Panc1 (cell line): ENCODE data around the gene AHRR. TPM values are rescaled to one million over a fixed set of nuclear protein-coding genes. Genes with fewer than 3 reads are reported as not detected.
"Not testable (repeated sequence)": the region's sequence is repeated elsewhere in the genome, so short reads cannot be mapped to it uniquely, and the experiment has no call there.

Experiments used
- ATAC-seq: fragments of 200-7000 bp; cut with Tn5 transposase; 2 replicates; pipeline ENCODE4 v1.9.1; 2020; ENCODE audit warnings: mild to moderate bottlenecking, moderate library complexity
- BruUV-seq: library from RNA; stranded (reverse); fragments of 400-500 nt; replicated peaks from 2 replicates; lab custom pipeline; 2021; lab: Mats Ljungman, UMichigan
- CTCF ChIA-PET: fragments of 300-600 bp; sonication (Branson Sonifier 250); formaldehyde crosslinking; loops from one replicate; lab custom pipeline; 2022; ENCODE audit warnings: antibody characterized with exemption; lab: Charles Lee
- POLR2A ChIA-PET: fragments of 300-600 bp; sonication (Branson Sonifier 250); formaldehyde crosslinking; loops from one replicate; lab custom pipeline; 2022; ENCODE audit warnings: antibody characterized with exemption; lab: Charles Lee
- DNase-seq: peaks from one replicate; pipeline ENCODE4 v3.0.0-alpha.2; 2010; ENCODE audit warnings: low read depth, low spot score
- H3K27ac ChIP-seq: 2 replicates; pipeline ENCODE4 v1.5.1; 2011; ENCODE audit warnings: mild to moderate bottlenecking, low read length, inconsistent platforms
- H3K27me3 ChIP-seq: fragments of 200-500 bp; sonication (Bioruptor generic); 2 replicates; pipeline ENCODE4 v1.6.0; 2014; ENCODE audit warnings: low read length, inconsistent platforms; ENCODE audit not compliant: control insufficient read depth, insufficient read depth
- H3K36me3 ChIP-seq: fragments of 200-500 bp; sonication (Bioruptor generic); 2 replicates; pipeline ENCODE4 v1.5.1; 2014; ENCODE audit warnings: inconsistent platforms, mild to moderate bottlenecking, low read length, moderate library complexity; ENCODE audit not compliant: control insufficient read depth, insufficient read depth
- H3K4me1 ChIP-seq: 2 replicates; pipeline ENCODE4 v1.5.1; 2011; ENCODE audit warnings: inconsistent platforms, mild to moderate bottlenecking, low read length, moderate library complexity; ENCODE audit not compliant: control insufficient read depth, insufficient read depth
- H3K4me3 ChIP-seq, 2 experiments: 2 replicates each; pipeline ENCODE4 v1.5.1; 2011 to 2012; ENCODE audit warnings: low read depth in 2 of 2, low read length in 2 of 2, mild to moderate bottlenecking in 2 of 2, inconsistent platforms in 1 of 2, moderate library complexity in 1 of 2
- H3K9me3 ChIP-seq: fragments of 200-500 bp; sonication (Bioruptor generic); 2 replicates; pipeline ENCODE4 v1.5.1; 2014; ENCODE audit warnings: low read depth, mild to moderate bottlenecking, inconsistent platforms, low read length, moderate library complexity; ENCODE audit not compliant: control insufficient read depth, insufficient read depth
- CTCF ChIP-seq: fragments of 450-650 bp; IDR thresholded peaks from 2 replicates; pipeline ENCODE4 v1.5.1; 2017; ENCODE audit warnings: mild to moderate bottlenecking
- POLR2AphosphoS5 ChIP-seq: IDR thresholded peaks from 2 replicates; pipeline ENCODE4 v1.6.1; 2012; ENCODE audit warnings: mild to moderate bottlenecking, low read depth, low read length, moderate library complexity
- REST ChIP-seq, 2 experiments: IDR thresholded peaks; 2 replicates each; pipeline ENCODE4 v1.6.1; 2011 to 2012; ENCODE audit warnings: low read depth in 2 of 2, control low read depth in 1 of 2, low read length in 1 of 2, mild to moderate bottlenecking in 1 of 2, moderate library complexity in 1 of 2; ENCODE audit not compliant: insufficient read depth in 1 of 2
- SIN3A ChIP-seq: IDR thresholded peaks from 2 replicates; pipeline ENCODE4 v1.6.1; 2012; ENCODE audit warnings: low read depth, mild to moderate bottlenecking, low read length, moderate library complexity, borderline replicate concordance; ENCODE audit not compliant: insufficient read depth
- TCF7L2 ChIP-seq: IDR thresholded peaks from 2 replicates; pipeline ENCODE4 v1.6.1; 2011; ENCODE audit warnings: mild to moderate bottlenecking, low read depth, low read length, inconsistent platforms
- in situ Hi-C: cut with HindIII; loops from 2 replicates; pipeline ENCODE4 v1.10.0; 2016; ENCODE audit warnings: low sequenced_read_pairs, low pct_unique_long_range_greater_than_20kb
- intact Hi-C: fragments of 100-400 bp; cut with micrococcal nuclease; formaldehyde crosslinking; loops from one replicate; pipeline ENCODE4 v1.10.0; 2022; ENCODE audit not compliant: unreplicated experiment
- total RNA-seq: library from RNA; stranded (reverse); gene quantifications from one replicate; pipeline ENCODE4 v1.2.1, GENCODE V29; 2021; ENCODE audit not compliant: unreplicated experiment

The AHRR gene
- total RNA-seq, 1 experiment from 2014 or later: 23.6 TPM

- TF ChIP-seq TCF7L2 (no peak), POLR2AphosphoS5 (no peak), CTCF (no peak), SIN3A (no peak), REST (IDR thresholded peaks at IDR 0.05; ENCODE audit: insufficient read depth in 1 of 2, low read depth in 2 of 2, low read length in 1 of 2) (no peak)
- H3K27ac ChIP-seq: no peak overlapping the region
- ATAC-seq: no peak
- POLR2A ChIA-PET: no interaction called here
- no TSS peak for BruUV-seq
- no peaks in the 10 kb centered on the region for H3K27me3 ChIP-seq
- no peak overlapping the region for H3K4me3 ChIP-seq
- CTCF ChIA-PET: no interaction called here
- intact Hi-C loops (no loop called here), in situ Hi-C loops (no loop called here)
- no peaks in the 10 kb centered on the region for H3K4me1 ChIP-seq
- H3K36me3 ChIP-seq: no peaks in the 10 kb centered on the region
- H3K9me3 ChIP-seq: no peaks in the 10 kb centered on the region
- DNase-seq: no peak
These were observed 164.5 kb downstream of the AHRR start for GRCh38 chr5:485946-486491.

GRCh38 chr5:486597-486996 is 165.1 kb downstream of the AHRR start:
- H3K4me1 ChIP-seq, in situ Hi-C loops, H3K9me3 ChIP-seq, H3K36me3 ChIP-seq, POLR2A ChIA-PET, H3K4me3 ChIP-seq, H3K27me3 ChIP-seq, ATAC-seq, BruUV-seq, H3K27ac ChIP-seq, DNase-seq, intact Hi-C loops, CTCF ChIA-PET: not testable (repeated sequence)

Other genes with a start within 250 kb of the AHRR start
- gene PLEKHG4B, start 229.5 kb upstream of the AHRR start, total RNA-seq: 8.9 TPM
- gene LRRC14B, start 130.2 kb upstream of the AHRR start, total RNA-seq: 0.82 TPM
- gene CCDC127, start 103.6 kb upstream of the AHRR start, total RNA-seq: 8.1 TPM
- gene SDHA, start 103.4 kb upstream of the AHRR start, total RNA-seq: 171 TPM
- gene PDCD6, start 50.1 kb upstream of the AHRR start, total RNA-seq: 148 TPM
- gene EXOC3, start 121.5 kb downstream of the AHRR start, total RNA-seq: 55.0 TPM
- gene SLC9A3, start 202.7 kb downstream of the AHRR start, total RNA-seq: 2.0 TPM